ENCODE data around the gene AKR7A2. TPM values are rescaled to one million over a fixed set of nuclear protein-coding genes. Genes with fewer than 3 reads are reported as not detected.

The AKR7A2 gene
- total and polyA plus RNA-seq, 9 of the 15 experiments (the other 6 are each of a cell fraction or from before 2014, with no cell fraction given): 2.0 to 78.4 (median 49.4) TPM

GRCh38 chr1:19300211-19300610, 11.7 kb downstream of the AKR7A2 start (continued):
- TF ChIP-seq FOXP4 (CRISPR knock-in tag; IDR thresholded peaks at IDR 0.05; ENCODE audit: borderline replicate concordance) (no peak), BCOR (IDR thresholded peaks at IDR 0.05) (no peak), FOSL1 (tag; conservative IDR thresholded peaks at IDR 0.05) (0 out of 2 replicates have a peak, but pooled peaks have one; percentile 12), HLTF (IDR thresholded peaks at IDR 0.05) (no peak), HDAC1 (IDR thresholded peaks at IDR 0.05) (peak in 1 of 2 experiments; percentile 61; a peak in 1 of 4 replicates), POLR2A (conservative IDR thresholded peaks at IDR 0.05) (no peak), SAFB (IDR thresholded peaks at IDR 0.05; ENCODE audit: borderline replicate concordance, low read depth, low read length) (no peak), RAD51 (IDR thresholded peaks at IDR 0.05; ENCODE audit: borderline replicate concordance, low read depth) (peak; percentile 83), L3MBTL2 (IDR thresholded peaks at IDR 0.05) (peak; percentile 93), EZH2 (IDR thresholded peaks at IDR 0.05; ENCODE audit: borderline replicate concordance, low read depth, low read length) (no peak), HBP1 (CRISPR knock-in tag; IDR thresholded peaks at IDR 0.05) (no peak), IFI16 (CRISPR knock-in tag; IDR thresholded peaks at IDR 0.05) (no peak), ZBTB11 (CRISPR knock-in tag; IDR thresholded peaks at IDR 0.05) (no peak), ZBTB49 (CRISPR knock-in tag; IDR thresholded peaks at IDR 0.05; ENCODE audit: borderline replicate concordance) (no peak), BHLHE40 (IDR thresholded peaks at IDR 0.05; ENCODE audit: low read length) (peak; percentile 92), RBM17 (IDR thresholded peaks at IDR 0.05; ENCODE audit: borderline replicate concordance, low read depth, low read length) (no peak), CREB3L1 (IDR thresholded peaks at IDR 0.05; ENCODE audit: borderline replicate concordance, low read depth) (peak; percentile 48; the same call in 1 of the 2 replicates)

All from K562 (cell line).